ENCODE results near the gene ARRB1. TPM values are rescaled to one million over a fixed set of nuclear protein-coding genes. Genes with fewer than 3 reads are reported as not detected.

Gene ARRB1
- polyA plus RNA-seq, 2 of the 4 experiments (the other 2 are of a cell fraction) = 6.8 to 14.3 TPM

DNA sequence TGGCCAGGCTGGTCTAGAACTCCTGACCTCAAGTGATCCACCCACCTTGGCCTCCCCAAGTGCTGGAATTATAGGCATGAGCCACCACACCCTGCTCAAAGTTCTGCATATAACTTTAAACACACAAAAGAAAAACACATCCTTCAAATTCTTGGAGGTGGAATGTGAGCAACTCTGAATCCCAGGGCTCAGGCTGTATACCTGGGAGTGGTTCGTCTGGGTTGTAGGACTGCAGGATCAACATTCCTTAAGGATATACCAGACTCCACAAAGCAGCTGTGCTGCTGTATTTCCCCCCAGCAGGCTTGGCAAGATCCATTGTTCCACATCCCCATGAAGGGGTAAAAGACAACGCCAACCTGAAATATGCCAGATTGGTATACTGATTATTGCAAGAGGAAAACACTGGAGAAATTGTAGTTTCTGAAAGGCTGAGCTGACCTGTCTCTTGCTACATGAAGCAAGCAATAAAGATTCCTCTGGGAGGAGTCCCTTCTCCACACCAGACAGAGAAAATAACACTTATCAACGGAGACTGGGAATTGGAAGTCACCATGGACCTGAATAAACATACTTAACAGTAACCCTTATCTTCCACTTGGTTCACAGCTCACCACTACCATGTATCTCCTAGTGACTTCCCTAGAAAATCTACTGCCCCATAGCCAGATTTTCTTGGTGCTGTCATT, 35.6 kb upstream of the ARRB1 start:
- H3K4me2 ChIP-seq = peak overlapping the region; percentile 40; the same call in 2 of the 3 replicates
- peaks cover 44% of the 10 kb centered on the region for H3K4me1 ChIP-seq
- H3K9me3 ChIP-seq = no peaks in the 10 kb centered on the region
- H3K27ac ChIP-seq = peak overlapping the region; percentile 36 to 75; a peak in 5 of 6 replicates
- ATAC-seq (peak; percentile 42 to 76; a peak in 5 of 6 replicates), DNase-seq (ENCODE audit: low read depth in 1 of 2, low spot score in 1 of 2) (peak in 1 of 2 experiments; percentile 89), FAIRE-seq (no peak)
- no peak overlapping the region for H3K4me3 ChIP-seq
- WGBS (ENCODE audit: missing lambda C conversion rate) = 5% methylated on average over 3 of the region's 3 CpGs
- ChIA-PET POLR2A (interaction anchor here (1.5 kb wide), 1 partner anchor 35 kb away, joined by 3 read pairs; no protein-coding TSS in a partner anchor), CTCF (interaction anchor here (0.8 to 20.4 kb wide), 20 partner anchors 11 to 145 kb away, joined by 3 to 581 read pairs (median 24); partner anchors contain the start of gene RPS3)
- TF ChIP-seq ESRRA (IDR thresholded peaks at IDR 0.05; ENCODE audit: borderline replicate concordance, low read length) (no peak), CHD4 (IDR thresholded peaks at IDR 0.05; ENCODE audit: borderline replicate concordance) (no peak), GATA3 (IDR thresholded peaks at IDR 0.05; ENCODE audit: borderline replicate concordance) (no peak; the same call in 1 of the 2 replicates), CBX8 (IDR thresholded peaks at IDR 0.05) (no peak), FOSL2 (IDR thresholded peaks at IDR 0.05) (no peak), FOSL2 (CRISPR knock-in tag; IDR thresholded peaks at IDR 0.05) (no peak), HEYL (CRISPR knock-in tag; IDR thresholded peaks at IDR 0.05) (no peak), ZSCAN20 (CRISPR knock-in tag; IDR thresholded peaks at IDR 0.05) (no peak), SMC3 (IDR thresholded peaks at IDR 0.05) (no peak), HOXA7 (CRISPR knock-in tag; IDR thresholded peaks at IDR 0.05) (no peak), JUN (IDR thresholded peaks at IDR 0.05) (no peak), POLR2AphosphoS2 (conservative IDR thresholded peaks at IDR 0.05; ENCODE audit: low read length) (no peak), MAZ (IDR thresholded peaks at IDR 0.05; ENCODE audit: borderline replicate concordance, low read depth, low read length) (no peak), MYC (IDR thresholded peaks at IDR 0.05; ENCODE audit: borderline replicate concordance, low read length) (no peak)
- TF ChIP-seq, protein P1, sequence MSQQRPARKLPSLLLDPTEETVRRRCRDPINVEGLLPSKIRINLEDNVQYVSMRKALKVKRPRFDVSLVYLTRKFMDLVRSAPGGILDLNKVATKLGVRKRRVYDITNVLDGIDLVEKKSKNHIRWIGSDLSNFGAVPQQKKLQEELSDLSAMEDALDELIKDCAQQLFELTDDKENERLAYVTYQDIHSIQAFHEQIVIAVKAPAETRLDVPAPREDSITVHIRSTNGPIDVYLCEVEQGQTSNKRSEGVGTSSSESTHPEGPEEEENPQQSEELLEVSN (IDR thresholded peaks at IDR 0.05; ENCODE audit: borderline replicate concordance, low read depth) = no peak
- TF ChIP-seq, protein P2, sequence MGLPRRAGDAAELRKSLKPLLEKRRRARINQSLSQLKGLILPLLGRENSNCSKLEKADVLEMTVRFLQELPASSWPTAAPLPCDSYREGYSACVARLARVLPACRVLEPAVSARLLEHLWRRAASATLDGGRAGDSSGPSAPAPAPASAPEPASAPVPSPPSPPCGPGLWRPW (IDR thresholded peaks at IDR 0.05) = no peak

DNA sequence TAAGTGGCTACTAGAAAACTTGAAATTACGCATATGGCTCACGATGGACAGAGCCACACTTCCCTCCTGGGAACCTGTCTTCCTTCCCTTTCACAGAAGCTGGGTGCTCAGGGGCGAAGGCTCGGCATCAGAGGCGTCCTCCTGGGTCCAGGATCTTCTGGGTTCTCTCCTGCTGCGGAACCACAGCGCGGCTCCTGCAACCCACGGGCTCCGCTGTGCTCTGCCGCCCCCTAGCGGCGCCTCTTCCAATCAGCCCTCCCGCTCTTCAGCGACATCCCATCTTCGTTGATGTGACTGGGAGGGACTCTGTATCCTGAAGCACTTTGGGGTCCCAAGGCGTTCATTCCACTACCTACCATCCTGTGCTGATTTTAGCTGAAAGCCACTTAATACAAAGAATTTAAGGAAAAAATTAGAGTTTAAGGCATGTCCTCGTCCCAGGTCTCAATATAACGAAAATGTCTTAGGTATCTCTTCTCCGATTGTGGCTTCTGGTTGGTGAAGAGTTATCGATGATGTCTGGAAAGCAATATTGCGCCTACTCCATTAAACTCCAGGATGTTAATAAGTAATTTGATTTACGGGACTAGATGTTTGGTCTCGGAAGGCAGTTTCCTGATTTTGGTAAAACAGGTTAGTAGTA, 33.1 kb upstream of the ARRB1 start:
- no peaks in the 10 kb centered on the region for H3K9me3 ChIP-seq
- ChIA-PET CTCF (interaction anchor here (0.6 to 20.4 kb wide), 47 partner anchors 9 to 394 kb away, joined by 3 to 581 read pairs (median 6); partner anchors contain the start of genes ARRB1 and RPS3), POLR2A (no interaction called here)
- H3K27ac ChIP-seq = peak overlapping the region; percentile 25 to 54; a peak in 2 of 6 replicates
- no peak for FAIRE-seq
- DNase-seq (ENCODE audit: low read depth in 1 of 2, low spot score in 1 of 2) = peak; percentile 83 to 88
- no peak for TF ChIP-seq HOXB13 (CRISPR knock-in tag; IDR thresholded peaks at IDR 0.05; ENCODE audit: low read depth)
- TF ChIP-seq, protein P1 (IDR thresholded peaks at IDR 0.05; ENCODE audit: borderline replicate concordance, low read depth) = no peak
- no peak for TF ChIP-seq ZC3H11A (IDR thresholded peaks at IDR 0.05)
- no peak for TF ChIP-seq EHF (CRISPR knock-in tag; IDR thresholded peaks at IDR 0.05)
- peak; percentile 99 to 100 for TF ChIP-seq RAD21 (conservative IDR thresholded peaks at IDR 0.05 in 1 of 2, IDR thresholded peaks at IDR 0.05 in 1 of 2)
- TF ChIP-seq CBX8 (IDR thresholded peaks at IDR 0.05) = no peak
- TF ChIP-seq, protein P3, sequence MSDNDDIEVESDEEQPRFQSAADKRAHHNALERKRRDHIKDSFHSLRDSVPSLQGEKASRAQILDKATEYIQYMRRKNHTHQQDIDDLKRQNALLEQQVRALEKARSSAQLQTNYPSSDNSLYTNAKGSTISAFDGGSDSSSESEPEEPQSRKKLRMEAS (IDR thresholded peaks at IDR 0.05) = 0 out of 2 replicates have a peak, but pooled peaks have one; percentile 24
- no peak for TF ChIP-seq RFX5 (IDR thresholded peaks at IDR 0.05)
- peak; percentile 100 for TF ChIP-seq SMC3 (IDR thresholded peaks at IDR 0.05)
- TF ChIP-seq, protein P4, sequence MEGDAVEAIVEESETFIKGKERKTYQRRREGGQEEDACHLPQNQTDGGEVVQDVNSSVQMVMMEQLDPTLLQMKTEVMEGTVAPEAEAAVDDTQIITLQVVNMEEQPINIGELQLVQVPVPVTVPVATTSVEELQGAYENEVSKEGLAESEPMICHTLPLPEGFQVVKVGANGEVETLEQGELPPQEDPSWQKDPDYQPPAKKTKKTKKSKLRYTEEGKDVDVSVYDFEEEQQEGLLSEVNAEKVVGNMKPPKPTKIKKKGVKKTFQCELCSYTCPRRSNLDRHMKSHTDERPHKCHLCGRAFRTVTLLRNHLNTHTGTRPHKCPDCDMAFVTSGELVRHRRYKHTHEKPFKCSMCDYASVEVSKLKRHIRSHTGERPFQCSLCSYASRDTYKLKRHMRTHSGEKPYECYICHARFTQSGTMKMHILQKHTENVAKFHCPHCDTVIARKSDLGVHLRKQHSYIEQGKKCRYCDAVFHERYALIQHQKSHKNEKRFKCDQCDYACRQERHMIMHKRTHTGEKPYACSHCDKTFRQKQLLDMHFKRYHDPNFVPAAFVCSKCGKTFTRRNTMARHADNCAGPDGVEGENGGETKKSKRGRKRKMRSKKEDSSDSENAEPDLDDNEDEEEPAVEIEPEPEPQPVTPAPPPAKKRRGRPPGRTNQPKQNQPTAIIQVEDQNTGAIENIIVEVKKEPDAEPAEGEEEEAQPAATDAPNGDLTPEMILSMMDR (IDR thresholded peaks at IDR 0.05) = peak; percentile 98
- TF ChIP-seq, protein P5, sequence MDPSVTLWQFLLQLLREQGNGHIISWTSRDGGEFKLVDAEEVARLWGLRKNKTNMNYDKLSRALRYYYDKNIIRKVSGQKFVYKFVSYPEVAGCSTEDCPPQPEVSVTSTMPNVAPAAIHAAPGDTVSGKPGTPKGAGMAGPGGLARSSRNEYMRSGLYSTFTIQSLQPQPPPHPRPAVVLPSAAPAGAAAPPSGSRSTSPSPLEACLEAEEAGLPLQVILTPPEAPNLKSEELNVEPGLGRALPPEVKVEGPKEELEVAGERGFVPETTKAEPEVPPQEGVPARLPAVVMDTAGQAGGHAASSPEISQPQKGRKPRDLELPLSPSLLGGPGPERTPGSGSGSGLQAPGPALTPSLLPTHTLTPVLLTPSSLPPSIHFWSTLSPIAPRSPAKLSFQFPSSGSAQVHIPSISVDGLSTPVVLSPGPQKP (IDR thresholded peaks at IDR 0.05; ENCODE audit: low read depth, low read length) = no peak
- TF ChIP-seq NR3C1 (IDR thresholded peaks at IDR 0.05) = no peak
- TF ChIP-seq CBX2 (IDR thresholded peaks at IDR 0.05; ENCODE audit: borderline replicate concordance, low read depth) = no peak
- no peak for TF ChIP-seq TFCP2L1 (CRISPR knock-in tag; IDR thresholded peaks at IDR 0.05)
- WGBS (ENCODE audit: missing lambda C conversion rate) = 16% methylated on average over 24 of the region's 24 CpGs
- H3K4me3 ChIP-seq = no peak overlapping the region
- ATAC-seq = peak; percentile 86 to 87
- H3K4me1 ChIP-seq = peaks cover 54% of the 10 kb centered on the region
- H3K4me2 ChIP-seq = peak overlapping the region; percentile 35

Data from A549 (cell line).